NCI-H526 treated with DMSO at 0.1 percent for 48 hours (cell line): ENCODE data around the gene PARM1.

Experiments
- DNase-seq: peaks from one replicate; lab custom pipeline; 2025; lab: John Stamatoyannopoulos, UW

PARM1 gene

DNA sequence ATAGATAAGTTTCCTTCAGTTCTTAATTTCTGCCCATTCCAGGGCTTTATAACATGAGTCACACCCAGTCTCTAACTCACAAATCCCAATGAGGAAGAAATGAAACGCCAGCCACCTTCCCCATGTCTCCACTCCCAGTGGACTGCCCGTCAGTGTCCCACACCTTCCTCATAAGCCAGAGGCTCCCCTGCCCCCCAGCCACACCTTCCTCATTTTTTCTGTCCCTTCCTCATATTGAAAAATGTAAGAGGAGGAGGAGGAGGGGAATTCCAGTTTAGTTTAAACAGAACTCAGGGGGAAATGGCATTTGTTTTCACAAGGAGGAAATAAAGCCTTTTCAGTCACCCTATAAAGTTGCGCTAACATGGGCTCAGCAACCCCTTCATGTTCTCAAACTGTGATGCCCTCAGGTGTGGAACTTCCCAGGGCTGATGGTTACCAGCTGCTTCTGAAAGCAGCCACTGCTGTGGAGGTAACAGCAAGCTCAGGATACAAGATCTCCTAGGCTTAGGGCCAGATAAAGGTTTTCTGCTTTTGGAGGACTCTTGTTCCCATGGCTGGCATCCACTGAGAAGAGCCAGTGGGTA lies 97.8 kb downstream of the PARM1 start:
- no peak for DNase-seq

DNA sequence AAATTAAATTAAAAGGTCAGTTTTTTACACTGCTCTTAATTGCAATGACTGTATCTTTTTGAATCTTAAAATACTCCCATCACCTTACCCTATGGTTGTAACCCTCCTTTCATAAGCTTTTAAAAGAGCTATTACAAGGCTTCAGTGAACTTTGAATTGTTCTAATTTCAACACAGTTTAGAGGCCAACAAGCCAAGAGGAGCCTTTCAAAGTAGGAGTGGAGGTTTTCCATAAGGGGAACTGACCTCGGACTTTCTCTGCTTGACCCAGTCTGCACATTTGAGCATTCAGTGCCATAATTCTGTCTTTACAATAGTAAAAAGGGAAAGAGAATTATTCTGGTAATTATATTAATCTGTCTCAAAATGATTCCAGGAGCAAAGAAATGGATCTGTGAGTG lies 98.9 kb downstream of the PARM1 start:
- no peak for DNase-seq

DNA sequence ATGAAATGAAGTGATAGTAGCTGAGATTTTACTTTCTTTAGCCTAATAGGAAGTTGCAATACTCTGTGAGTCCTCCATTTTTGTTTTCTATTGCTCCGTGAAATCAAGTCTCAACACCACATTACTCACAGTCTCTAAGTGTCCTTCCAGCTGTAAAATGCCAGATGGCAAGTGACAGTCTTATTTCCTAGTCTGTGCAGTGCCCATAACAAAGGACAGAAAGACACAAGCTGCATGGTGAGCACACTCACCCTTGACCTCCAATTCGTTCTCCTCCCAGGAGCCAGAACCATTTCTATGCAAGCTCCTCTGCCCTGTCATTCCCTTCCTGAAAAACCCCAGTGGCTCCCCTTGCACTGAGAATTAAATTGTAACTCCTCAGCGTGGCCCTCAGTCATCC lies 101.6 kb downstream of the PARM1 start:
- DNase-seq, result no peak

DNA sequence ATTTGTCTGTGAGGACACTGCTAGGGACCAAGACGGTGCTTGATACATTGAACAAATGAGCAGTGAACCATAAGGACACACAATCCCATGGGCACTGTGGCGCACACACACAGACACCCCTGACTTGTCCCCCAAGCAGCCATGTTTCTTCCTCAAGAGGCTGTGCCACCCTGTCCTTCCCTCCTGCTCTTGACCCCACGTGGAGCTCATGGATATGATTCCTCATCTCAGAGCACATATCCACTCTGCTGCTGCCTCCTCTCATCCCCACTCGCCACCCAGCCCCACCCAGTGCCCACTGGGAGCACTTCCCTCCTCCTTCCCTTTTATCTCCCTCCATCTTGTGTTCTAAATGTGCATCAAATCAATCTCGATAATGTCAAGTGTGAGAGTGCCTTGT lies 102.4 kb downstream of the PARM1 start:
- DNase-seq, result no peak

DNA sequence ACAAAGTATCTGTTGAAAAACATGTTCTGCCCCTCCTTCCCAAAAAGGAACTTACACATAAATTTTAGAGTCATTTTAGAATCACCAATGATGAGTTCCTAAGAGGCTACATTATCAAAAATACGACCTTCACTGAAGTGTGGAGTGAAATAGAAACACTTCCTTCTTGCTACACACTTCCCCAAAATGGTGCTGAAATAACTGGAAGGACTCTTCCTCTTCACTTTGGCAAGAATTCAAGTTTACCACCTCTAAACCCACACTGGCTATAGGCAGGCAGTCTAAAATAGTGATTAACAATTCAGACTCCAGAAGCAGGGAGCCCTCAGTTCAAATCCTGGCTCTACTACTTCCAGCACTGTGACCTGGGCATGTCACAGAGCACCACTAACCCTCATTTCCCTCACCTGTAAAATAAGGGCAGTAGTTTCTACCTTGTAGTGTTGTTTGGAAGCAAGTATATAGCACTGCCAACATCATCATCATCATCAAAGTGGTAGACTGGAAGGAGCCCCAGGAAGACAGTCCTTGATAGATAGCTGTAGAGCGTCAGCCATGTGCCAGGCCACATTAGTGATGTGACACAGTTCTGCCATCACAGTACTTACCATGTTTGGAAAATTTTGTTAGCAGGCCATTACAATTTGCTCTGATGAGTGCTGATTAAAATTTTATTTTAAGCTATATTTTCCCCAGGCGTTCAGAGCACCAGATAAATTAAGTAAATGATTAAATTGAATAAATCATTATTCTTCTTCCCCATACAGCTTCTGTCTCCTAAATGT lies 103.3 kb downstream of the PARM1 start:
- DNase-seq, result no peak

DNA sequence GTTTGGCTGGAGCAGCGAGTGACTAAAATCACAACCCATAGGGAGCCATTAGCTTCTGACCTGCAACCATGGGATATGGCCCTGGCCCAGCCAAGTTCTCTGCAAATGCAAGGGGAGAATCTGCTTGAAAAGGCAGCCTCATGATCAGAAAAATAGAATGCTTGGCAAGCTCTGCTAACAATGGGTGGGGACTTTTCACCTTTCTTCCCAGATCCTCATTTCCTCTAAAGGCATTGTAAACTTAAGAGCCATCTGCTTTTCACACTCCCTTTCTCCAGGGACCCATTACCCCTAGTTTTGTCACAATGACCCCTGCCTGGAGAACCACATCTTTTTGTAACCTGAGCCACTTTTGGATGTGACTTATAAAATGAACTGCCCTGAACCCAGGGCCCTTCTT lies 104.3 kb downstream of the PARM1 start:
- DNase-seq, result no peak

DNA sequence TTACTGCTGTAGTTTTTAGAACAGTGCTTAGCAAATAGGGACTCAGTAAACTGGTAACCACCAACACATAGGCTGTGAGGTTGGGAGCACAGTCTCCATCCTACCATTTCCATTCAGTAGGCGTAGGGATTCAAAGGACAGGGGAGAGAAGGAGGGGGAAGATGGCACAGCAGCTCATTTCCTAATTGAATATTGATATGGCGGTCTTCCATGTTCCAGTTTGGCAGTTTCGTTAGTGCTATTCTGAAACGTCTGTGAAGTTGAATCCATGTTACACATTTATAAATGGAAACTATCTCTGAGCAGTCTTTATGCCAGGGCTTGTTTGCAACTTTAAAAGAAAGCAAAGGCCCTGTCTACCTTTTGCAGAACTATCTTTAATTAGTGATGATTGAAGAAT lies 105.5 kb downstream of the PARM1 start:
- DNase-seq, result no peak

DNA sequence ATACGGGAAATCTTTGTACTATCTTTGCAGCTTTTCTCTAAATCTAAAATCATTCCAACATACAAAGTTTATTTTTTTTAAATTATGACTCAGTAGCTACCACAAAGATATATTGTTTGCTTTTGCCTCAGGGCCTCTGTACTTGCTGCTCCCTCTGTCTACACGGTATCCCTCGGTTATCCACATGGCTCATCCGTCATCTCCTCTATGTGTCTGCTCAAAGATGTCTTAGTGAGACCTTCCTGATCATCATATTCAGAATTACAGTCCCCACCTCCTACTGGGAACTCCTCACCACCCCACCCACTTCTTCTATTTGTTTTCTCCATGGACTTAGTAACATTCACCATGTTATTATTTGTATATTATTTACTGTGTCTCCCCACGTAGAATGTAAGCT lies 107.8 kb downstream of the PARM1 start:
- no peak for DNase-seq

DNA sequence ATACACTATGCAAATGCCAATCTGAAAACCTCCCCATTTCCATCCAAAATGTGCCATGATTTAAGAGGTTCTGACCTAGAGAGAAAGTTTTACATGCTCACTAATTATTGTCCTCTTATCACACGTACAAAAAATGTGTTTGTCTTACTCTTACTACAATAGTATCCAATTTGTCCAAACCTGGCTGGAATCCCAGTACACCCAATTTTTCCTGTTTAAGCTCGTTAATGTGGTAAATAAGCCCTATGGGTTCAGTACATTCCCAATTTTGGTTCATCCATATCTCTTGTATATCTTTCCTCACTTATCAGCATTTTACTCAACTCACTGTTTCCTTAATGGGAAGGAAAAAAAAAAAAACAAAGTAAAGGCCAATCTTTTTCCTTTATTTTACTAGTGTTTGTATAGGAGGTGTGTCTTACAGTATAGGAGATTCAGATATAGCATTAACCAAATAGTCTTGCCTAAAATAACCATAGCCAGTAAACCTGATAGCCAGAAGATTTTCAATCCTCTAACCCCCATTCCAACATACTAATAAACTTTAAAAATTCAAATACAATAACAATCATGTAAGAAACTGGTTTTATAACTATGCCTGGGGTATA lies 109.8 kb downstream of the PARM1 start:
- no peak for DNase-seq

DNA sequence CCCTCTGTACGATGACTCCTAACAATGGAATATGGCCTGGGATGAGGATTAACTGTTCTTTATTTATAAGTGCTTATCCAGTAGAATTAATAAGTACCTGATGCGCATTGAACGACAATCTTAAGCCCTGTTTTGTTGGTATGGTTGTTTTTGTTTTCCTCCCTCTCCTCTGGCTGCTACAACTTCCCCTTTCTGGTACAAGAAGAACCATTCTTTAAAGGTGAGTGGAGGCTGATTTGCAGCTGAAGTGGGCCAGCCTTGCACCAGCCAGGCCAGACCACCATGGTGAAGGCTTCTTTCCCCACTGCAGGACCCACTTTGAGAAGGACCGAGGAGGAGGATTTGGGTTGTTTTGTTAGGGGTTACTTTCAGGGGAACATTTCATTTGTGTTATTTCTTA lies 113.3 kb downstream of the PARM1 start:
- DNase-seq, result no peak

DNA sequence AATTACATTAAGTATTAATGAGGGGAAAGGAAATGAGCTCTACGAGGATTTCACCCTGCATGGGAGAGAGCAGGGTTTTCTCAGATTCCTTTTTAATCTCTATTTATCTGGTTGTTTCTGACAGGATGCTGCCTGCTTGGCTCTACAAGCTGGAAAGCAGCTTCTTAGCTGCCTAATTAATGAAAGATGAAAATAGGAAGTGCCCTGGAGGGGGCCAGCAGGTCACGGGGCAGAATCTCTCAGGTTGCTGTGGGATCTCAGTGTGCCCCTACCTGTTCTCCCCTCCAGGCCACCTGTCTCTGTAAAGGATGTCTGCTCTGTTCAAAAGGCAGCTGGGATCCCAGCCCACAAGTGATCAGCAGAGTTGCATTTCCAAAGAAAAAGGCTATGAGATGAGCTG lies 113.7 kb downstream of the PARM1 start:
- no peak for DNase-seq

DNA sequence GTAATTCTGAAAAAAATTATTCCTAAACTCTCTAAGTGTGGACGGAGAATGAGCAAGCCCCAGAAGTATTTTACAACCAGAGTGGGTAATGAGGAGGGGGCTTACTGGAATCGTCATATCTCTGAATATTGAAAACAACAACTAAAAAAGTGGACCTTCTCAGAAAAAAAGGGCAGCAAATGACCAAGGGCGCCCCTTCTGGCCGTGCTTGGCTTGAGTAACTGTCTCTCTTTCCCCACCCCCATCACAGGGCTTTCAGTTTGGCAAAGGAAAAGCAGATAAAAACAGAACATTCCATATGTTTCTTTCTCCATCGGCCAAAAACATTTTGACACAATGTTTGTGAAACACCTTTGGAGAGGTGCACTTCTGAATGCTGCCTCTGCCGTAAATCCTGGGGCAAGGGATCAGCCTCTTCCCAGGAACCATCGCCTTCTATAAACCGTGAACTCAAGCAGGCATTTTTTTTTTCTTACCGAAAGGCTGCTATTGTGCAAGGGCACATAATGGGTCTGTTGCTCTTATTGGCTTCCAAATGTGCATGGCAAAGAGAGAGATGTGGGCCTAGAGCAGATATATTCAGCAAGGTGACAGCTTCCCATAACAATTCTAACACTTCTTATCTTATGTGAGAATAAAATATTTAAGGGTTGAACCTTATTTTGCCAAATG lies 115.4 kb downstream of the PARM1 start:
- DNase-seq, result no peak

DNA sequence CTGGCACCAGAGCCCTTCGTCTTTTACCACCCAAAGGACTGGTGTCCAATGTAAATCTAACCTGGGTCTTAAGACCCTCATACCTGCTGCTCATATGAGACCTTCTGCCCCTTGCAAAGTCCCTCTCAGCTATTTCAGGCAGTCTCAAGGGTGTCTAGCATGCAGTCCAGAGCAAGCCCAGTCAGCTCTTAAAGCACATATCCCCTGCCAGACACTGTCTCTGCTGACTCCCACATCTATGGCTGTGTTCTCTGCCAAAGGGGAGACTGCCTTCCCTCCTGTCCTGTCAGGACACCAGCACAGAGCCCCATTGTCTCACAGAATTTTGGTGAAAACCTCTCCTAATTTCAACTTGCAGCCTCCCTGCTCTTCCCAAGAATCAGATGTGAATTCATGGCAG lies 118.5 kb downstream of the PARM1 start:
- no peak for DNase-seq

DNA sequence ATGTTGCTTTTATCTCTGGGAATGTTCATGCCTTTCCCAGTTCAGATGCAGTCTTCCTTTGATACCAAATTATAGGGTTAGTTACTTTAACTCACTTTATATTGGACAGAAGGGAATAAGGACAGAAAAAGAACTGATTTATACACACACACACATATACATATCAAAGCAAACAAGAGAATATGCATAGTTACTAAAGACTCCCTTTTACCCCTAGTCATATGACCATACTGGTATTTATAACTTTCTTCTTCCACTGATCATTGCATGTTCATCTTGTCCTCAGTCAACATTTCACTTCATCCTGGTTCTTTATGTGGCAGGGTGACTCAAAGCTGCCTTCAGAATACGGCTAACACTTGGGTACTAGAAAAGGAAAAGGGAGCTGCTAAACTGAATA lies 120.4 kb downstream of the PARM1 start:
- no peak for DNase-seq

DNA sequence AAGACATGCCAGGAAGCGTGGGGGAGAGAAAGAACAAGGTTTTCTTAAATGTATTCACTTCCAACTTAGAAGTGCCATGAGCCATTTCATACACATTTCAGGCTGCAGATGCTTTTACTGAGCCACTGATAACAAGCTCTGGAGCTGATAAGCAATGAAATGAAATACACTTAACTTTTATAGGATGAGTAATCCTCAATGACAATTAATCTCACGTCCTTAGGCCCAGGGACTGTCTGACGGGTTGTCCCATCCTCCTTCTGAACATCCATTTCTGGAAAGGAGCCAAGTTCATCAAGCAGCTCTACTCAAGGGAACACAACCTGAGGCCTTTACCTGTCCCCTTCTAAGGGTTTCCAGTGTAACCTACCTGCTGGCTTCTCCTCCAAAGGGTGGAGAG lies 121.2 kb downstream of the PARM1 start:
- no peak for DNase-seq

DNA sequence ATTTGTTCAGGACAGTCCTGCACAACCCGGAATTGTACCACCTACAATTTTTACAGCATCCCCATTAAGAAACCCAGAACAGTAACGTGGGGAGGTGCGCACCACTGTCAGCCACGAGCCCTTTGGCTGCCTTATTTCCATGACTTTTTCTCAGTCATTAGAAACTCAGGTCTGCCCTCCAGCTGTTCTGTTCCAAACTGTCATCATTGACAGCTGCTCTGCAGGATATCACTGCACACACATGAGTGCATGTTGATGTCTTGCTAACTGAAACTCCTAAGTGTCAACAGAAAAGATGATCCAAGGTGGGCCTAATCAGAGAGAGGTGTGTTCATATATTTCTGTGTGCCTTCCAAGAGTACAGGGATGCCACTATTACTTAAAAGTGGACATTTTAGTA lies 123.4 kb downstream of the PARM1 start:
- no peak for DNase-seq

DNA sequence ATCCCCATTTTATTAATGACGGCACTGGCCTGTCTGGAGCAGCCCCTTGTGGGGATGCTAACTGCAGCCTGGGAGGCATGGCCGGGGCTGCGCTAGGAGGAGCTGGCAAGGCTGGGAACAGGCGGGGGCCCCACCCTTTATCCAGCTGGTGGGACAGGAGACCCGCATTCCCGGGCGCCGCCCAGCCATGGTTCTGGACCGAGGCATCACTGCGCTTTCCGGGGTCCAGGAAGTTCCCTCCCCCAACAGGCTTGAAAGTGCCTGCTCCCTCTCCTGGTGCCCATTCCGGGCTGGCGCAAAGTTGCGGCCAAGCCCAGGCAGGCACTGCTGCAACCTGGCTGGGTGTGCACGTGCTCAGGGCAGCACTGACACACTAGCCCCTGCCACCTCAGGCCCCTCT lies 124.5 kb downstream of the PARM1 start:
- DNase-seq, result no peak

DNA sequence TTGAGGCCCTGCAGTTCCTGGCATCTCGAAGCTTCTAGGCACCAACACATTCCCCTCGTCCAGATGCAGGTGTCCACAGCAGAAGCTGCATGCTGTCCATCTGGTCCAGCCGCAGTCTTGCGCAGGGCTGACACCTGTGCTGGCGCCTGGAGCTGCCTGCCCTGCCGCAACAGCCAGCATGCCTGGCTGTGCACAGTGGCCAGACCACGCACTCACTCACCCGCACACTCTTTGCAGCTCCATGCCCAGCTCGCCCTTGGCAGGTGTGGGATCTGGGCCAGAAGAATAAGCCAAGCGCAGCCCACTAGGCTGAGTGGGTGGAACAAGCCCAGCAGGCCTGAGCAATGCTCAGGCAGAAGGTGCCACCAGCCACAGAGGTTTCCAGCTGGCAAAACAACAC lies 125.6 kb downstream of the PARM1 start:
- DNase-seq, result no peak

DNA sequence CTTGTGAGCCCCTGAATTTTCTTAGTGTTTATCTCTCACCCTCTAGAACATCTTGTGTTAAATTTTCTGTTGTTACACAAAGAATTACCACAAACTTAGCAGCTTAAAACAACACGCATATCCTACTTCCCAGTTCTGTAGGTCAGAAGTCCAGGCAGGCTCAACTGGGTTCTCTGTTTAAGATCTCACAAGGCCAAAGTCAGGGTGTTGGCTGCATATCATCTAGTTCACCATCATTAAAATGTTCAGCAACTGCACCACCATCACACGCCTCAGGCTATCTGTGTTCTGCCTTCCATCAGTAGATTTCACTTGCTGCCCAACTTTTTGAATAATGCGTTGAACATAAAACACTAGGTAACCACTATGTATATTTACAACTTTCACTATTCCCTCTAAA lies 130.5 kb downstream of the PARM1 start:
- no peak for DNase-seq

DNA sequence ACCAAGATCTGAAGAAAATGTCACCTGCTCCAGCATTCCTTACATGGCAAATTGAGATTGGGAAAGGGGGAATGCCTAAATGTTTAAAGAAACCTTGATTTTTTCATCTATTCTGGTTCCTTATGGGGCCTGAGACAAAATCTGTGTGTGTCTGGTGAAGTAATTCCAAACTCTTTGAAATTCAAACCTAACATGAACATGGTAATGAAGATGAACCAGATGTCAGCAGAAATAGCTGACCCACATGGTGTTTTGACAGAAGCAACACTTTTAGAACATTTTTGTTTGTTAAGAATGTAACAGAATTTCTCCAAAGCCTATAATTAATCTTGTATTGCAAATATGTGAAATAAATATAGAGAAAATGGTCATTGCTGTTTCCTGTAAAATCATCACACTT lies 133.0 kb downstream of the PARM1 start:
- DNase-seq, result no peak

DNA sequence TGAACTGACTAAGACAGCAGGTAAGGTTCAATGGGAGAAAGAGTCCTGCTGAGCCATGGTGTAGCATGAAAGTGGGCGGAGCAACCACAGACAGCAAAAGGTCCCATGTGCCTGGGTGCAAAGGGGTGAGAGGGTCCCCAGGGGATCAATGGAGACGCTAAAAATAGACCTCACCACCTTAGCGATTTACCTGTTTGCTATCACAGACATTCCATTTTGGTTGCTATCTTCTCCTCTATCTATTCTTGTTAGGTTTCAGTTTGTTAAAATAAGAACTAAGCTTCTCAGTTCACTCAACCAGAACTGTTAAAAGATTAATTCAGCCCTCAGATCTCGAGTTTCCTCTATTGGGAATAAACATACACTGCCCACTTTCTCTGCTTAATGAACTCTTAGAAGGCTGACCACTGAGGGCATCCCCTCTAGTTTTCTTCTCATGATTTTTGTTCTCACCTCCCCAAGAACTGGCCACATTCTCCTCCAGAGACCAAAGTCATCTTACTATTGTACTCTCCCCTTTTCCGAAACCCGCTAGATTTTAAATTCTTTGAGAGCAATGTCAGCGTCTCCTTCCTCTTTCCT lies 136.7 kb downstream of the PARM1 start:
- DNase-seq, result no peak

DNA sequence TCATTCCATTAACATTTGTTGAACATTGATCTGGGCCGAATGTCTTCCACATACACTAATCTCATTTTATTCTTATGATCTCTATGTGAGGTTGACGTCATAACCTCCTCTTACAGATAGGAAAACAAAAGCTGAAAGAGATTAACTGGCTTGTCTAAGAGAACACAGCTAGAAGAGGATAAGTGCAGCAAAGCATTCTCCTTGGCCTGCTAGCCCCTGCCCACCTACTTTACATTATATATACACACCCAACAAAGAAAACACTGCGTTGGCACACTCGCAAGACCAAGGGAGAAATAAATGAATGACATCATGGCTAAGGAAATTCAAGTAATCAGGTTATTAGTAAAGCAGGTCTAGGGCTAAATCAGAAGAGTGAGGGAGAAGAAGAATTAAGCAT lies 138.4 kb downstream of the PARM1 start:
- DNase-seq, result no peak

DNA sequence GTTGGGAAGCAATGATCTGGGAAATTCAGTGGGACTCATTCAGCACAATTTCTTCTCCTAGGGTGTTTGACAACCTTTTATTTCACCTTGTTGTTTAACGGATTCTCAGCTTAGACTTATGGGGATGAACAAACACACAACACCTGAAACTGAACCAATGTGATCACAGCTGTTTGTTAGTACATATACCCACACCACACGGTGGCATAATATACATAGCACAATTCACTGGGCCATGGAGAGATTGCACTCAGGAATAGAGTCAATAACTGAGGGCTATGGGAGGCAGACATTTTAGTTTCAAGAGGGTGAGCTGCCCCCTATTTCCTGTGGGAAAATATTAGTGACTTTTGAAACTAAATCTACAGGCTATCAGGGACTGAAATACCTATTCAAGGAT lies 148.0 kb downstream of the PARM1 start:
- no peak for DNase-seq
